ENCODE results near the gene MIPOL1.
A peak's percentile ranks its signal among the peaks of the same experiment; 100 is the strongest.

The MIPOL1 gene

GRCh38 chr14:37599507-37600368 is 402.0 kb downstream of the MIPOL1 start:
- ATAC-seq (replicated peaks): no peak
- DNase-seq: no peak
- Mint-ChIP-seq H3K4me1 (ENCODE audit: low read depth in 2 of 2) (peaks cover 0 to 5% of the 10 kb centered on the region in 2 donors), H3K4me3 (peak overlapping the region; percentile 25 to 42), H3K27ac (no peak overlapping the region), H3K36me3 (ENCODE audit: insufficient read depth) (no peaks in the 10 kb centered on the region), H3K9me3 (peaks cover 4 to 9% of the 10 kb centered on the region in 2 donors), H3K27me3 (peaks cover 45 to 84% of the 10 kb centered on the region in 2 donors)

GRCh38 chr14:37600880-37601741 is 403.4 kb downstream of the MIPOL1 start:
- H3K9me3 Mint-ChIP-seq: peaks cover 4 to 9% of the 10 kb centered on the region in 2 donors
- no peak overlapping the region for H3K27ac Mint-ChIP-seq
- H3K36me3 Mint-ChIP-seq (ENCODE audit: insufficient read depth): no peaks in the 10 kb centered on the region
- DNase-seq (no peak), ATAC-seq (replicated peaks) (no peak)
- H3K27me3 Mint-ChIP-seq: peaks cover 39 to 77% of the 10 kb centered on the region in 2 donors
- H3K4me1 Mint-ChIP-seq (ENCODE audit: low read depth in 2 of 2): peaks cover 0 to 2% of the 10 kb centered on the region in 2 donors
- no peak overlapping the region for H3K4me3 Mint-ChIP-seq

GRCh38 chr14:37601865-37602264 is 404.1 kb downstream of the MIPOL1 start:
- Mint-ChIP-seq H3K4me3 (no peak overlapping the region), H3K27me3 (peaks cover 32 to 69% of the 10 kb centered on the region in 2 donors), H3K4me1 (ENCODE audit: low read depth in 2 of 2) (peaks cover 0 to 2% of the 10 kb centered on the region in 2 donors), H3K27ac (no peak overlapping the region), H3K9me3 (peaks cover 7 to 9% of the 10 kb centered on the region in 2 donors), H3K36me3 (ENCODE audit: insufficient read depth) (no peaks in the 10 kb centered on the region)
- ATAC-seq (replicated peaks): no peak
- DNase-seq: no peak
